Trophoblast cell (in vitro differentiated cells and primary cell): Measurements from ENCODE around the gene PTGFR.

Source experiments
- DNase-seq, 2 donors: peaks; one replicate each; pipeline ENCODE4 v3.0.0-alpha.2; 2016
- H2AFZ ChIP-seq: 2 replicates; pipeline ENCODE4 v1.6.1; 2013; ENCODE audit warnings: low read length, moderate library complexity, mild to moderate bottlenecking; ENCODE audit not compliant: insufficient read depth, poor library complexity
- H2AK5ac ChIP-seq: 2 replicates; pipeline ENCODE4 v1.6.1; 2013; ENCODE audit warnings: mild to moderate bottlenecking, low read length
- H2BK120ac ChIP-seq: 2 replicates; pipeline ENCODE4 v1.6.1; 2013; ENCODE audit warnings: low read length, mild to moderate bottlenecking, moderate library complexity; ENCODE audit not compliant: insufficient read depth, poor library complexity
- H2BK12ac ChIP-seq: 2 replicates; pipeline ENCODE4 v1.6.1; 2013; ENCODE audit warnings: mild to moderate bottlenecking, low read length, moderate library complexity
- H2BK5ac ChIP-seq: 2 replicates; pipeline ENCODE4 v1.6.1; 2013; ENCODE audit warnings: low read length, low read depth, moderate library complexity, mild to moderate bottlenecking; ENCODE audit not compliant: poor library complexity
- H3K14ac ChIP-seq: 2 replicates; pipeline ENCODE4 v1.6.1; 2013; ENCODE audit warnings: mild to moderate bottlenecking, low read length
- H3K18ac ChIP-seq: 2 replicates; pipeline ENCODE4 v1.6.1; 2013; ENCODE audit warnings: mild to moderate bottlenecking, low read length
- H3K23ac ChIP-seq: 2 replicates; pipeline ENCODE4 v1.6.1; 2013; ENCODE audit warnings: low read length
- H3K27ac ChIP-seq: 2 replicates; pipeline ENCODE4 v1.5.1; 2013; ENCODE audit warnings: low read depth, mild to moderate bottlenecking, inconsistent platforms, low read length, moderate library complexity
- H3K27me3 ChIP-seq: 2 replicates; pipeline ENCODE4 v1.6.1; 2013; ENCODE audit warnings: inconsistent platforms, mild to moderate bottlenecking, low read length, moderate library complexity; ENCODE audit not compliant: insufficient read depth
- H3K36me3 ChIP-seq, 2 experiments: 1 replicate in 1 of 2; 2 replicates in 1 of 2; pipeline ENCODE4 v1.6.1; 2013; ENCODE audit warnings: low read length in 2 of 2, mild to moderate bottlenecking in 2 of 2, moderate library complexity in 1 of 2; ENCODE audit not compliant: insufficient read depth in 2 of 2, control insufficient read depth in 1 of 2
- H3K4ac ChIP-seq: 2 replicates; pipeline ENCODE4 v1.6.1; 2013; ENCODE audit warnings: low read depth, mild to moderate bottlenecking, low read length, moderate library complexity
- H3K4me1 ChIP-seq, 2 experiments: 1 replicate in 1 of 2; 2 replicates in 1 of 2; pipeline ENCODE4 v1.6.1; 2013; ENCODE audit warnings: low read length in 2 of 2, mild to moderate bottlenecking in 2 of 2, moderate library complexity in 1 of 2; ENCODE audit not compliant: insufficient read depth in 2 of 2, control insufficient read depth in 1 of 2
- H3K4me2 ChIP-seq: 2 replicates; pipeline ENCODE4 v1.6.1; 2013; ENCODE audit warnings: inconsistent platforms, mild to moderate bottlenecking, low read length, moderate library complexity
- H3K4me3 ChIP-seq: 2 replicates; pipeline ENCODE4 v1.5.1; 2013; ENCODE audit warnings: mild to moderate bottlenecking, low read depth, low read length, inconsistent platforms
- H3K79me1 ChIP-seq: one replicate; pipeline ENCODE4 v1.6.1; 2013; ENCODE audit warnings: low read length
- H3K79me2 ChIP-seq: 2 replicates; pipeline ENCODE4 v1.6.1; 2013; ENCODE audit warnings: low read length, mild to moderate bottlenecking; ENCODE audit not compliant: control insufficient read depth, insufficient read depth, poor library complexity
- H3K9ac ChIP-seq: 2 replicates; pipeline ENCODE4 v1.6.1; 2013; ENCODE audit warnings: mild to moderate bottlenecking, low read length
- H3K9me3 ChIP-seq: 2 replicates; pipeline ENCODE4 v1.6.1; 2013; ENCODE audit warnings: low read depth, mild to moderate bottlenecking, control low read depth, inconsistent platforms, low read length; ENCODE audit not compliant: insufficient read depth
- H4K12ac ChIP-seq: 2 replicates; pipeline ENCODE4 v1.6.1; 2013; ENCODE audit warnings: low read depth, mild to moderate bottlenecking, low read length, moderate library complexity
- H4K8ac ChIP-seq: 2 replicates; pipeline ENCODE4 v1.6.1; 2013; ENCODE audit warnings: low read depth, mild to moderate bottlenecking, low read length, moderate library complexity
- H4K91ac ChIP-seq: one replicate; pipeline ENCODE4 v1.6.1; 2013; ENCODE audit warnings: low read depth, mild to moderate bottlenecking, low read length, moderate library complexity
- WGBS: extraction: QIAGEN DNeasy Blood & Tissue Kit; methylation state at CpG from one replicate; pipeline ENCODE4 v1.1.7; 2013; ENCODE audit warnings: missing lambda C conversion rate; ENCODE audit not compliant: insufficient read length, insufficient coverage; ENCODE audit errors: extremely low coverage; 5-methylcytosine and 5-hydroxymethylcytosine counted together

Gene PTGFR

GRCh38 chr1:78559680-78560079, 68.9 kb downstream of the PTGFR start:
- Histone ChIP-seq H3K4me1 (no peaks in the 10 kb centered on the region), H3K27ac (no peak overlapping the region), H3K36me3 (no peaks in the 10 kb centered on the region), H2BK12ac (no peak overlapping the region), H3K23ac (no peak overlapping the region), H2BK120ac (no peak overlapping the region), H4K8ac (no peak overlapping the region), H3K79me1 (no peaks in the 10 kb centered on the region), H2BK5ac (no peak overlapping the region), H2AK5ac (no peak overlapping the region), H4K91ac (no peak overlapping the region), H3K27me3 (no peaks in the 10 kb centered on the region), H3K4me3 (no peak overlapping the region), H3K9me3 (no peaks in the 10 kb centered on the region), H2AFZ (no peak overlapping the region), H3K79me2 (no peaks in the 10 kb centered on the region), H3K4me2 (no peak overlapping the region), H3K14ac (no peak overlapping the region), H3K18ac (no peak overlapping the region), H4K12ac (no peak overlapping the region), H3K9ac (no peak overlapping the region), H3K4ac (no peak overlapping the region)
- no peak for DNase-seq

- Histone ChIP-seq H2BK120ac (no peak overlapping the region), H3K4me2 (no peak overlapping the region), H2AFZ (no peak overlapping the region), H3K79me2 (no peaks in the 10 kb centered on the region), H3K36me3 (no peaks in the 10 kb centered on the region), H3K27ac (no peak overlapping the region), H4K12ac (no peak overlapping the region), H3K14ac (no peak overlapping the region), H2BK5ac (no peak overlapping the region), H3K9me3 (no peaks in the 10 kb centered on the region), H3K9ac (no peak overlapping the region), H3K4me3 (no peak overlapping the region), H3K4me1 (no peaks in the 10 kb centered on the region), H3K27me3 (no peaks in the 10 kb centered on the region), H2BK12ac (no peak overlapping the region), H4K8ac (no peak overlapping the region), H3K18ac (no peak overlapping the region), H2AK5ac (no peak overlapping the region), H3K79me1 (no peaks in the 10 kb centered on the region), H3K23ac (no peak overlapping the region), H4K91ac (no peak overlapping the region), H3K4ac (no peak overlapping the region)
- DNase-seq, result no peak
- no CpG with 5 or more reads among the region's 1 CpG for whole genome bisulfite sequencing
These were observed 70.0 kb downstream of the PTGFR start for GRCh38 chr1:78560811-78561210.

GRCh38 chr1:78561856-78562255, 71.1 kb downstream of the PTGFR start:
- no peak overlapping the region for H2BK12ac ChIP-seq
- no CpG with 5 or more reads among the region's 2 CpGs for WGBS

GRCh38 chr1:78565393-78565792, 74.6 kb downstream of the PTGFR start:
- H3K14ac ChIP-seq, result no peak overlapping the region
- no peaks in the 10 kb centered on the region for H3K36me3 ChIP-seq
- no peak overlapping the region for H2AFZ ChIP-seq
- no peak overlapping the region for H4K91ac ChIP-seq
- no peak overlapping the region for H2BK12ac ChIP-seq
- no peak overlapping the region for H3K4me2 ChIP-seq
- no peaks in the 10 kb centered on the region for H3K79me1 ChIP-seq
- H3K4ac ChIP-seq, result no peak overlapping the region
- DNase-seq, result no peak
- H3K27me3 ChIP-seq, result no peaks in the 10 kb centered on the region
- H4K8ac ChIP-seq, result no peak overlapping the region
- no peaks in the 10 kb centered on the region for H3K79me2 ChIP-seq
- no peak overlapping the region for H3K4me3 ChIP-seq
- no CpG with 5 or more reads among the region's 2 CpGs for WGBS
- no peak overlapping the region for H3K18ac ChIP-seq
- H3K9ac ChIP-seq, result no peak overlapping the region
- no peaks in the 10 kb centered on the region for H3K9me3 ChIP-seq
- no peak overlapping the region for H4K12ac ChIP-seq
- no peak overlapping the region for H3K23ac ChIP-seq
- H2BK120ac ChIP-seq, result no peak overlapping the region
- no peak overlapping the region for H2BK5ac ChIP-seq
- no peak overlapping the region for H3K27ac ChIP-seq
- H3K4me1 ChIP-seq, result no peaks in the 10 kb centered on the region
- no peak overlapping the region for H2AK5ac ChIP-seq

More at GRCh38 chr1:78561856-78562255, 71.1 kb downstream of the PTGFR start:
- Histone ChIP-seq H3K36me3 (no peaks in the 10 kb centered on the region), H3K9ac (no peak overlapping the region), H3K79me2 (no peaks in the 10 kb centered on the region), H2AFZ (no peak overlapping the region), H4K8ac (no peak overlapping the region), H3K4me2 (no peak overlapping the region), H3K18ac (no peak overlapping the region), H3K79me1 (no peaks in the 10 kb centered on the region), H2AK5ac (no peak overlapping the region), H2BK120ac (no peak overlapping the region), H3K9me3 (no peaks in the 10 kb centered on the region), H4K12ac (no peak overlapping the region), H3K4me1 (no peaks in the 10 kb centered on the region), H3K4ac (no peak overlapping the region), H2BK5ac (no peak overlapping the region), H3K23ac (no peak overlapping the region), H3K14ac (no peak overlapping the region), H3K27me3 (no peaks in the 10 kb centered on the region), H3K27ac (no peak overlapping the region), H3K4me3 (no peak overlapping the region), H4K91ac (no peak overlapping the region)
- no peak for DNase-seq
